ENCODE data around the gene KRTAP27-1. TPM values are rescaled to one million over a fixed set of nuclear protein-coding genes. Genes with fewer than 3 reads are reported as not detected.

Gene KRTAP27-1
- total RNA-seq = not detected in 2 replicates
- long read RNA-seq = 0 reads

- no peak for TF ChIP-seq CTCF (IDR thresholded peaks at IDR 0.05)
- Mint-ChIP-seq H3K4me3 (ENCODE audit: unreplicated experiment) (no peak within 1 kb of the TSS), H3K36me3 (ENCODE audit: unreplicated experiment) (no peaks in the 10 kb centered on the region), H3K9me3 (ENCODE audit: unreplicated experiment) (no peaks in the 10 kb centered on the region), H3K4me1 (ENCODE audit: unreplicated experiment) (peaks cover 53% of the 10 kb centered on the region), H3K27ac (ENCODE audit: unreplicated experiment) (peak within 1 kb of the TSS; percentile 70), H3K27me3 (ENCODE audit: unreplicated experiment) (no peaks in the 10 kb centered on the region)
- DNase-seq (ENCODE audit: extremely low spot score, unreplicated experiment) = no peak
These were observed at the start of gene KRTAP27-1 for GRCh38 chr21:30337276-30337744. Gene KRTAP27-1, minus strand, starts transcription at chr21:30337694. Its CDS starts 26 bp downstream, at chr21:30337668.

GRCh38 chr21:30382201-30382600, 44.7 kb upstream of the KRTAP27-1 start:
- no peak overlapping the region for H3K27ac Mint-ChIP-seq (ENCODE audit: unreplicated experiment)
- peaks cover 17% of the 10 kb centered on the region for H3K27me3 Mint-ChIP-seq (ENCODE audit: unreplicated experiment)
- no peak for TF ChIP-seq CTCF (IDR thresholded peaks at IDR 0.05)
- DNase-seq (ENCODE audit: extremely low spot score, unreplicated experiment) = no peak
- H3K36me3 Mint-ChIP-seq (ENCODE audit: unreplicated experiment) = no peaks in the 10 kb centered on the region
- H3K4me1 Mint-ChIP-seq (ENCODE audit: unreplicated experiment) = no peaks in the 10 kb centered on the region
- H3K9me3 Mint-ChIP-seq (ENCODE audit: unreplicated experiment) = no peaks in the 10 kb centered on the region
- H3K4me3 Mint-ChIP-seq (ENCODE audit: unreplicated experiment) = no peak overlapping the region

GRCh38 chr21:30372139-30372770, 34.8 kb upstream of the KRTAP27-1 start, which contains the start of gene KRTAP13-2:
Gene KRTAP13-2, minus strand, starts transcription at chr21:30372271. Its CDS starts 58 bp downstream, at chr21:30372213.
- no peaks in the 10 kb centered on the region for H3K36me3 Mint-ChIP-seq (ENCODE audit: unreplicated experiment)
- no peak for DNase-seq (ENCODE audit: extremely low spot score, unreplicated experiment)

GRCh38 chr21:30355906-30356305, 18.4 kb upstream of the KRTAP27-1 start:
- no peaks in the 10 kb centered on the region for H3K36me3 Mint-ChIP-seq (ENCODE audit: unreplicated experiment)
- no peak overlapping the region for H3K4me3 Mint-ChIP-seq (ENCODE audit: unreplicated experiment)
- H3K27ac Mint-ChIP-seq (ENCODE audit: unreplicated experiment) = no peak overlapping the region
- H3K27me3 Mint-ChIP-seq (ENCODE audit: unreplicated experiment) = peaks cover 23% of the 10 kb centered on the region
- DNase-seq (ENCODE audit: extremely low spot score, unreplicated experiment) = no peak
- TF ChIP-seq CTCF (IDR thresholded peaks at IDR 0.05) = no peak
- no peaks in the 10 kb centered on the region for H3K4me1 Mint-ChIP-seq (ENCODE audit: unreplicated experiment)
- H3K9me3 Mint-ChIP-seq (ENCODE audit: unreplicated experiment) = no peaks in the 10 kb centered on the region

More at GRCh38 chr21:30372139-30372770, 34.8 kb upstream of the KRTAP27-1 start, which contains the start of gene KRTAP13-2:
- H3K9me3 Mint-ChIP-seq (ENCODE audit: unreplicated experiment) = no peaks in the 10 kb centered on the region
- no peak within 1 kb of the TSS for H3K4me3 Mint-ChIP-seq (ENCODE audit: unreplicated experiment)
- H3K27me3 Mint-ChIP-seq (ENCODE audit: unreplicated experiment) = peaks cover 11% of the 10 kb centered on the region
- no peak for TF ChIP-seq CTCF (IDR thresholded peaks at IDR 0.05)
- H3K4me1 Mint-ChIP-seq (ENCODE audit: unreplicated experiment) = no peaks in the 10 kb centered on the region
- H3K27ac Mint-ChIP-seq (ENCODE audit: unreplicated experiment) = no peak within 1 kb of the TSS

- Mint-ChIP-seq H3K27ac (ENCODE audit: unreplicated experiment) (no peak overlapping the region), H3K9me3 (ENCODE audit: unreplicated experiment) (no peaks in the 10 kb centered on the region), H3K27me3 (ENCODE audit: unreplicated experiment) (peaks cover 17% of the 10 kb centered on the region), H3K4me3 (ENCODE audit: unreplicated experiment) (no peak overlapping the region), H3K36me3 (ENCODE audit: unreplicated experiment) (no peaks in the 10 kb centered on the region), H3K4me1 (ENCODE audit: unreplicated experiment) (peaks cover 6% of the 10 kb centered on the region)
- TF ChIP-seq CTCF (IDR thresholded peaks at IDR 0.05) = no peak
- no peak for DNase-seq (ENCODE audit: extremely low spot score, unreplicated experiment)
These were observed 17.0 kb upstream of the KRTAP27-1 start for GRCh38 chr21:30354308-30355005.
